Heart right ventricle (tissue), 16 donors: ENCODE results near the gene ZNF79. TPM values are rescaled to one million over a fixed set of nuclear protein-coding genes. Genes with fewer than 3 reads are reported as not detected.
A peak's percentile ranks its signal among the peaks of the same experiment; 100 is the strongest.

Experiments
- ATAC-seq, 8 donors: fragments of 200-7000 bp; cut with Tn5 transposase; one replicate each; pipeline ENCODE4 v1.9.1; 2020; ENCODE audit warnings: mild to moderate bottlenecking in 8 of 8, moderate library complexity in 8 of 8, moderate number of reproducible peaks in 1 of 8
- DNase-seq, 2 donors: peaks; one replicate each; pipeline ENCODE4 v3.0.0-alpha.2; 2020
- H3K27ac ChIP-seq, 10 donors: fragments of 200-600 bp; sonication (generic) in 2 of 10; one replicate each; pipeline versions ENCODE4 v1.5.0 to v1.8.0; 2020 to 2022; ENCODE audit warnings: mild to moderate bottlenecking in 3 of 10
- H3K27me3 ChIP-seq, 7 donors: fragments of 200-600 bp; one replicate each; pipeline ENCODE4 v1.8.0; 2021 to 2022; ENCODE audit warnings: mild to moderate bottlenecking in 2 of 7
- H3K36me3 ChIP-seq, 9 donors: fragments of 200-600 bp; sonication (generic) in 1 of 9; one replicate each; pipeline versions ENCODE4 v1.5.0 to v1.8.0; 2020 to 2022; ENCODE audit warnings: mild to moderate bottlenecking in 2 of 9
- H3K4me1 ChIP-seq, 9 donors: fragments of 200-600 bp; sonication (generic) in 1 of 9; one replicate each; pipeline versions ENCODE4 v1.5.0 to v1.8.0; 2020 to 2022; ENCODE audit warnings: mild to moderate bottlenecking in 4 of 9
- H3K4me3 ChIP-seq, 10 donors: fragments of 200-600 bp; sonication (generic) in 2 of 10; one replicate each; pipeline versions ENCODE4 v1.5.0 to v1.8.0; 2020 to 2022; ENCODE audit warnings: mild to moderate bottlenecking in 7 of 10, moderate library complexity in 2 of 10
- H3K9me3 ChIP-seq, 11 donors: fragments of 200-600 bp in 10 of 11; sonication (generic) in 2 of 11; one replicate each; pipeline versions ENCODE4 v1.5.0 to v1.8.0; 2013 to 2022; ENCODE audit warnings: mild to moderate bottlenecking in 2 of 11, control low read depth in 1 of 11, moderate library complexity in 1 of 11
- CTCF ChIP-seq, 9 donors: fragments of 200-600 bp; sonication (generic) in 2 of 9; IDR thresholded peaks; one replicate each; pipeline versions ENCODE4 v1.5.0 to v1.8.0; 2021 to 2022; ENCODE audit warnings: antibody characterized with exemption in 9 of 9, mild to moderate bottlenecking in 5 of 9, moderate library complexity in 1 of 9
- WGBS, 2 donors: extraction: QIAGEN DNeasy Blood & Tissue Kit; methylation state at CpG; one replicate each; pipeline ENCODE4 v1.1.7; 2013; ENCODE audit warnings: inconsistent platforms in 1 of 2; 5-methylcytosine and 5-hydroxymethylcytosine counted together
- intact Hi-C, 10 donors: fragments of 100-400 bp; cut with DNase I; formaldehyde crosslinking; loops; one replicate each; pipeline versions ENCODE4 v1.11.1 to v1.14.2; 2022
- polyA plus RNA-seq, 2 donors: library from polyadenylated mRNA; stranded (reverse); fragments of 200-250 nt; gene quantifications; one replicate each; pipeline ENCODE4 v1.2.3, GENCODE V29; 2013
- total RNA-seq, 10 donors: library from RNA; stranded (reverse); fragmentation: NEBNext Ultra II Directional in 3 of 10; extraction: Animal tissue kit (Norgen Biotek cat#: 25700) in 3 of 10; gene quantifications; one replicate each; pipeline versions ENCODE4 v1.2.1 to v1.2.4, GENCODE V29; 2021 to 2023
- donor health status: Arrhythmogenic right ventricular cardiomyopathy.
- donor health status: ischemic (EF 13 %, LVEDD 7.1; RV severe dilation, severe dysfunction).
- donor health status: healthy with polysubstance abuse.
- donor health status: DM: no; HTN: yes; CAD: no.
- donor health status: DM: no; HTN: no; CAD: no.
- donor health status: ischemic (EF 25% LVEDD 6.9; RV normal size, moderate dysfunction).
- donor health status: ischemic (EF 25% LVEDD 5.7; RV mildly dilated, moderate dysfunction).
- donor health status: healthy.
- donor health status: DM: yes; HTN: yes; CAD: no.
- donor health status: Ischemic cardiomyopathy.
- donor health status: ischemic (EF 35%, LVEDD 5.7; RV mildly dilated, moderate dysfunction).
- donor health status: nonischemic (EF 11% LVEDD 7.7; RV severe dilation, severe dysfunction).
- donor health status: DM: yes; HTN: yes; CAD: no.
- donor health status: PGD.
- donor health status: ischemic (EF 29% LVEDD 5.4; RV normal size, mild dysfunction).
- donor health status: nonischemic (EF 23%, LVEDD 6.1; RV moderate dilation, normal function).

ZNF79 gene
- total and polyA plus RNA-seq, 12 donors = 2.1 to 8.3 (median 5.8) TPM

- Histone ChIP-seq H3K4me3 (no peak overlapping the region), H3K27me3 (no peaks in the 10 kb centered on the region), H3K36me3 (peaks cover 0 to 50% (median 0%) of the 10 kb centered on the region in 9 donors), H3K4me1 (peaks cover 0 to 24% (median 5%) of the 10 kb centered on the region in 9 donors), H3K27ac (no peak overlapping the region), H3K9me3 (no peaks in the 10 kb centered on the region)
- 85 to 89% methylated on average over 5 of the region's 5 CpGs for WGBS, 2 donors
- no peak for TF ChIP-seq CTCF (IDR thresholded peaks at IDR 0.05)
- intact Hi-C loops = loop anchor here in 2 of 10 donors (10.0 kb wide), 2 partner anchors 77 to 177 kb away; no protein-coding TSS in a partner anchor
- ATAC-seq = no peak
- no peak for DNase-seq
Measured at GRCh38 chr9:127392166-127392565, 32.0 kb upstream of the ZNF79 start.

GRCh38 chr9:127392976-127393375 lies 31.2 kb upstream of the ZNF79 start:
- ATAC-seq (no peak), DNase-seq (no peak)
- peaks cover 0 to 26% (median 10%) of the 10 kb centered on the region in 9 donors for H3K4me1 ChIP-seq
- 87 to 91% methylated on average over 5 of the region's 5 CpGs for WGBS, 2 donors
- H3K4me3 ChIP-seq = no peak overlapping the region
- intact Hi-C loops = loop anchor here in 2 of 10 donors (10.0 kb wide), 2 partner anchors 78 to 178 kb away; no protein-coding TSS in a partner anchor
- peaks cover 0 to 50% (median 0%) of the 10 kb centered on the region in 9 donors for H3K36me3 ChIP-seq
- no peak for TF ChIP-seq CTCF (IDR thresholded peaks at IDR 0.05)
- no peak overlapping the region for H3K27ac ChIP-seq
- H3K27me3 ChIP-seq = no peaks in the 10 kb centered on the region
- no peaks in the 10 kb centered on the region for H3K9me3 ChIP-seq

DNA sequence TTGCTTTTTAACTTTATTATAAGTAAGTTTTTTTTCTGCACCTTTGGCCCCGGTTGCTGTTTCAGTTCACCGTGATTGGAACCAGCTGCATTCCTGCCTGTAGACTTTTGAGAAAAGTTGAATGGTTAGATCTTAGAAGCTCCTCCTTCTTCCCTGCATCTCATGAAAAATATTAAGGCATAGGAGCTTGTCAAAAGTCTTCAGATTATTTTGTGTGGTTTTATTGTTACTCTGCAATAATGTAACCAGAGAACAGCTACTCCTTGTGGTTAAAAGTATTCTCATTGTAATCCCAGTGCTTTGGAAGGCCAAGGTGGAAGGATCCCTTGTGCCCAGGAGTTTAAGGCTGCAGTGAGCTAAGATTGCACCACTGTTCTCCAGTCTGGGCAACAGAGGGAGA lies 30.5 kb upstream of the ZNF79 start:
- Histone ChIP-seq H3K27me3 (no peaks in the 10 kb centered on the region), H3K27ac (no peak overlapping the region), H3K4me3 (no peak overlapping the region), H3K9me3 (no peaks in the 10 kb centered on the region), H3K36me3 (peaks cover 0 to 50% (median 0%) of the 10 kb centered on the region in 9 donors), H3K4me1 (peaks cover 0 to 26% (median 16%) of the 10 kb centered on the region in 9 donors)
- no peak for ATAC-seq
- 68 to 71% methylated on average over 2 of the region's 2 CpGs for WGBS, 2 donors
- DNase-seq = no peak
- intact Hi-C loops = loop anchor here in 2 of 10 donors (10.0 kb wide), 2 partner anchors 79 to 179 kb away; no protein-coding TSS in a partner anchor
- no peak for TF ChIP-seq CTCF (IDR thresholded peaks at IDR 0.05)

DNA sequence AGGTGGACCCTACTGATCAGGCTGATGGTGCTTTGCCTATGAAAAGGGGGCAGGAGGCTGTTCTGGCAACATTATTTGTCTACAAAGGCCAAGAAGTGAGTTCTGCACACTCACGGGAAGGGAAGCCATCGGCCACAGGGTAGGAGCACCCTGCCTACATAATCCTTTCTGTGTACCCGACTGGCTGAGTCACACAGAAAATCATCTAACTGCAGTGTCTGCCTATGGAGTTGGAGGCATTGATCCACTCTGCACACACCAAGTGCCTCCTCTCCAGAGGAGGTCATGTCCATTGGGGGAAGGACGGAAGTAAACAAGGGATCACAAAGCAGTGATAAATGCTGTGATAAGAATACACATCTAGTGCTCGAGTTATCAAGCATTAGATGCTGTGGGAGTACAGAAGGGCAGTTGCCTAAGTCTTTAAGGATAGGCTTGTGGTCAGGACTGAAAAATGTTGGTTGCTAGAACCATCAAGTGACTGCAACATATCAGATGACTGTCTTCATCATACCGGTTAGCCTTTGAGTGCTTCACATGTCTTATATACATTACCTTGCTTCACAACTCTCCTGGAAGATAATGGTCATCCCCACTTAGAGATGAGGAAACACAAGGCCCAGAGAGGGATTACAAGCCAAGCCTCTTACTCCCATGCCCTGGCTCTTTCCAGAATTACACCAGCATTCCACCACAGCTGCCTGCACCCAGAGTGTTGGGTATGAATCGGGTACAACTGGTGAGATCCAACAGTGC lies 28.5 kb upstream of the ZNF79 start:
- DNase-seq (no peak), ATAC-seq (no peak)
- WGBS, 2 donors = 85 to 86% methylated on average over 7 of the region's 7 CpGs
- Histone ChIP-seq H3K27ac (no peak overlapping the region), H3K4me3 (peak overlapping the region in 6 of 10 donors; percentile 35 to 91 (median 62)), H3K4me1 (peaks cover 0 to 24% (median 20%) of the 10 kb centered on the region in 9 donors), H3K27me3 (no peaks in the 10 kb centered on the region), H3K9me3 (no peaks in the 10 kb centered on the region), H3K36me3 (peaks cover 0 to 41% (median 1%) of the 10 kb centered on the region in 9 donors)
- intact Hi-C loops = loop anchor here in 6 of 10 donors (2.0 to 10.0 kb wide), 8 partner anchors 33 to 181 kb away; no protein-coding TSS in a partner anchor
- no peak for TF ChIP-seq CTCF (IDR thresholded peaks at IDR 0.05)
